GM12874 (cell line): ENCODE results near the gene SLC39A11.

Source experiments
- TF ChIP-seq, protein P1 (sequence below): IDR thresholded peaks from 2 replicates; pipeline ENCODE4 v1.5.1; 2011; ENCODE audit warnings: low read depth, mild to moderate bottlenecking, control low read depth, low read length, moderate library complexity; ENCODE audit not compliant: insufficient read depth

The SLC39A11 gene

DNA sequence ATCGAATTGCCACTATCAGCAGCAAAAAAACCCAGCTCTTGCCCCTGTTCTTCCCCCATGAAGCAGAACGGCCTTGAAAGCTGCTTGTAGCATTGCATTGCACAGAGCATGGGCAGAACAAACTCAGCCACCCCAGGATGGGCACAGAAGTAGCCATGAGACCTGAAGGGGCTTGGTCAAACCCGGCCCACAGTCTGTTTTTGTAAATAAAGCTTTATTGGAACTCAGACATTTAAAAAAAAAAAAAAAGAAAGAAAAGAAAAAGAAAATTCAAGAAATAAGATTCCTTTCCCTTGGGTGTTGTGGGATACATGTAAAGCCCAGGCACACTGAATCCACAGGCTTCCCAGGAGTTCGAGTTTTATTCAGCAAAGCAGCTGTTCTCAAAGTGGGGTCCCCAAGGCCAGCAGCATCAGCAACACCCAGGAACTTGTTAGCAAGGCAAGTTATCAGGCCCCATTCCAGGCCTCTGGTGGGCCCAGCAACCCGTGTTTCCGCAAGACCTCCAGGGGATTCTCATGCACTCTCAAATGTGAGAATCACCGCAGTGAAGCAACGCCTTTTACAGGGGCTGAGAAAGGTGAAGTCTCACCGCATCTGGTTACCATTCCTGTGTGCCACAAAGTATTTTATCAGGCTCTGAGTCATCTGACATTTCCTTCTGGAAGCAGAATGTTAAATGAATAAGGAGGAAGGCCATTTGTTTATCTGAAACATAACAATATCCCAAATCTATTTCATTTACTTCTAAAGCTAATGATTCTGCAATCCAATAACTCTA is 108.2 kb downstream of the SLC39A11 start:
- TF ChIP-seq, protein P1, sequence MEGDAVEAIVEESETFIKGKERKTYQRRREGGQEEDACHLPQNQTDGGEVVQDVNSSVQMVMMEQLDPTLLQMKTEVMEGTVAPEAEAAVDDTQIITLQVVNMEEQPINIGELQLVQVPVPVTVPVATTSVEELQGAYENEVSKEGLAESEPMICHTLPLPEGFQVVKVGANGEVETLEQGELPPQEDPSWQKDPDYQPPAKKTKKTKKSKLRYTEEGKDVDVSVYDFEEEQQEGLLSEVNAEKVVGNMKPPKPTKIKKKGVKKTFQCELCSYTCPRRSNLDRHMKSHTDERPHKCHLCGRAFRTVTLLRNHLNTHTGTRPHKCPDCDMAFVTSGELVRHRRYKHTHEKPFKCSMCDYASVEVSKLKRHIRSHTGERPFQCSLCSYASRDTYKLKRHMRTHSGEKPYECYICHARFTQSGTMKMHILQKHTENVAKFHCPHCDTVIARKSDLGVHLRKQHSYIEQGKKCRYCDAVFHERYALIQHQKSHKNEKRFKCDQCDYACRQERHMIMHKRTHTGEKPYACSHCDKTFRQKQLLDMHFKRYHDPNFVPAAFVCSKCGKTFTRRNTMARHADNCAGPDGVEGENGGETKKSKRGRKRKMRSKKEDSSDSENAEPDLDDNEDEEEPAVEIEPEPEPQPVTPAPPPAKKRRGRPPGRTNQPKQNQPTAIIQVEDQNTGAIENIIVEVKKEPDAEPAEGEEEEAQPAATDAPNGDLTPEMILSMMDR, result no peak

DNA sequence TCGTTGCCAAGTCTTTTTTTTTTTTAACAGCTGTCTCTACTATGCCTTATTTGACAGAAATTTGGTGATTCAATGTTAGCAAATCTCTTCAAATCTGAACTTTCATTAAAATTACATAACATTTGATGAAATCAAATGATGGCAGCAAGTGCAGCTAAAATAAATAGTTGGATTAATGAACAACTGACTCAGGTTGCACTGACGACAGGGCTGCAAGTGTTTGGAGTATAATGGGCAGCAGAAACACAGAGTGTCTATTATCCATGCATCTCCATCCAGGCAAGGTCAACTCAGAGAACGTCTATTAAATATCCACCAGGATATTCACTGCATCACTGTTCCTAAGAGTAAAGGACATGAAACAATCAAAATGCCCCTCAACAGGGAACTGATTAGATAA is 109.8 kb downstream of the SLC39A11 start:
- TF ChIP-seq, protein P1, result no peak

DNA sequence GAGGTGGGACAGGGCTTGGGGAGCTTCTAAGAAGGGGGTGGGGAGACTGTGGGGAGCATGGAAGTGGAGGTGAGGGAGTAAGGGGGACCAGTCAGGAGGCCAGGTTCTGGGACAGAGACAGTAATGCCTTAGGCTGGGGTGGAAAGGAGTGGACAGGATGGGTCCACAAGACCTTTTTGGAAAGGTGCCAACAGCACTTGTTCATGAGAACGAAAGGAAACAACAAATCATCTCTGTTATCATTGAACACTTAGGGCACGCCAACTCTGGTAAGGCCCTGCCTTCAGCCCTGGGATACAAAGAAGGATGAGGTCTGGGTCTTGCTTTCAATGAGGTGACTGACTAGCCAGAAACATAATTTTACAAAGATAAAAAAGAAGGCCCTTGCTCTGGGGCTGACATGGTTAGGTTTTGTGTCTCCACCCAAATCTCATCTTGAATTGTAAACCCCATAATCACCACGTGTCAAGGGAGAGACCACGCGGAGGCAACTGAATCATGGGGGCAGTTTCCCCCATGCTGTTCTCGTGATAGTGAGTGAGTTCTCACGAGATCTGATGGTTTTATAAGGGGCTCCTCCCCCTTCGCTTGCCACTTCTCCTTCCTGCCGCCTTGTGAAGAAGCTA is 113.8 kb downstream of the SLC39A11 start:
- TF ChIP-seq, protein P1, result no peak

DNA sequence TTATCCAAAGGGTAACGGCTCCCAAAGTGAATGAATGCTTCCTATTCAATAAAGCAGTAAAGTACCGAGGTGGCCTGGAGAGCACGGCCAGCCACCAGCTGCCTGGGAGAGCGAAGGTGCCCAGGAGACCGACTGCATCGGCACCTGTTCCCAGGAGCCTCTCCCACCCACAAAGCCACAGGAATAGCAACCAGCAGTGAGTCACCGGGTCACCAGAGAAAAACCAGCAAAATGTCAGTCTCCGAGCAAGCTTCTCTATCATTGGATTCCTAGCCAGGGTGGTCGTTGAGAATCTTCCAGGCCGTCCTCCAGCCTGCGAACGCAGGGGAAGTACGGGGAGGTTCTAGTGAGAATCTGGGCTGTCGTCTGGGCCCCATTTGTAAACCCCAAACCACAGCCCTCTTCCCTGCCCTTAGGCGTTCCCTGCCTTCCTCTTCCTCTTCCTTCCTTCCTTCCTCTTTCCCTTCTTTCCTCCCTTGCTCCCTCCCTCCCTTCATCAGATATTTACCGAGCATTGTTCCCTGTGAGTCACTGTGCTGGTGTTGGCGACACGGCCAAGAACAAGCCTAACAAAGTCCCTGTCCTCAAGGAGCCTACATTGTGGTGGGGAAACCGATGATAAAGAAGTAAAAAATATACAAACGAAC is 114.6 kb downstream of the SLC39A11 start:
- TF ChIP-seq, protein P1, result no peak

DNA sequence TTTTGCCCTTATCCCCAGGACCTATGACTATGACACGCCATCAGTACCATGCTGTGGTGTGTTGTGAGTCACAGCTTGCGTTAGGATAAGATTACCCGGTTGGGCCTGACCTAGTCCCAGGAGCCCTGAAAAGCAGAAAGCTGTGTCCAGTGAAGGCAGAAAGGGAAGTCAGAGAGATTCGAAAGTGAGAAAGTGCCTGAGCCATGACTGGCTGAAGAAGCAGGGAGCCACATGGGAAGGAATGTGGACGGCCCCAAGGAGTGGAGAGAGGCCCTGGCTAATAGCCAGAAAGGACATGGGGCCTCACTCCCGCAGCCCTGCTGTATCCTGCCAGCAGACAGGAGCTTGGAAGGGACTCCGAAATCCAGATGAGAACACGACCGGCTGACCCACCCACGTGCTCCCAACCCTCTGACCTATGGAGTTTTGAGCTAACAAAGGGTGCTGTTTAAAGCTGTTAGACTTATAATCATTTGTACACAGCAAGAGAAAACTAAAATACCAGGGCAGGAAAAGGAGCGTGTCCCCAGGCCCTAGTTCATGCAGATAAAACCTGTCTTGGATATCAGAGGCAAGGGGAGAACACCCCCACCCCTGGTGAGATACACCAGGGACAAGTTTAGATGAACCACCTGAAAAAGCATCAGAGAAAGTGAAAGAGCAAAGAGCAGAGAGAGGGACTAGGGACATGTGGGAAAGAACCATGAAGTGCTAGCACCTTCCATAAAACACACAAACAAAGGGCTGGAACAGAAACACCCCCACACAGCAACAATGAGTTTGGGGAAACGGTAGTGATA is 115.3 kb downstream of the SLC39A11 start:
- TF ChIP-seq, protein P1, result no peak

DNA sequence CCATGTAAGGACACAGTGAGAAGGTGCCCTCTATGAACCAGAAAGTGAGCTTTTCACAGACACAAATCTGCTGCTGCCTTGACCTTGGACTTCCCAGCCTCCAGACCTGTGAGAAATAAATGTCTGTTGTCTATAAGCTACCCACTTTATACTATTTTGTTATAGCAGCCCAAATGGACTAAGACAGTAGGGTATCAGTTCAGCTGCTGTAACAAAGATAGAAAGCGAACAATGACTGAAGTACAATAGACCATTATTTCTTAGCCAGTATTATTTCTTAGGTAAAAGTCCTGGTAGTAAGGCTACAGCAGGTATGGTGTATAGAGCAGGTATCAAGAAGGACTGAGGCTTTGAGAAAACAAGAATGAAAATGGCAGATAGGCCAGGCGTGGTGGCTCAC is 117.0 kb downstream of the SLC39A11 start:
- TF ChIP-seq, protein P1, result no peak
